GM23248 (cell line): ENCODE measurements around the gene ANTKMT. TPM values are rescaled to one million over a fixed set of nuclear protein-coding genes. Genes with fewer than 3 reads are reported as not detected.

ENCODE experiments used
- DNase-seq: peaks from one replicate; pipeline ENCODE4 v3.0.0-alpha.2; 2015
- H2AFZ ChIP-seq: fragments of 200-600 bp; sonication (generic); 2 replicates; pipeline ENCODE4 v1.6.1; 2016; ENCODE audit warnings: antibody characterized with exemption
- H3F3A ChIP-seq: fragments of 200-600 bp; sonication (generic); 2 replicates; pipeline ENCODE4 v1.6.1; 2016; ENCODE audit warnings: mild to moderate bottlenecking, antibody characterized with exemption, mixed run types; ENCODE audit not compliant: insufficient read depth
- H3K27ac ChIP-seq: fragments of 200-600 bp; sonication (generic); 2 replicates; pipeline ENCODE4 v1.5.1; 2016; ENCODE audit warnings: mild to moderate bottlenecking
- H3K27me3 ChIP-seq: fragments of 200-600 bp; sonication (generic); replicated peaks from 2 replicates; pipeline ENCODE4 v1.6.1; 2016; ENCODE audit warnings: mild to moderate bottlenecking; ENCODE audit not compliant: insufficient read depth
- H3K36me3 ChIP-seq: fragments of 200-600 bp; sonication (generic); 2 replicates; pipeline ENCODE4 v1.6.1; 2016; ENCODE audit warnings: low read depth, mild to moderate bottlenecking
- H3K4me1 ChIP-seq: fragments of 200-600 bp; sonication (generic); 2 replicates; pipeline ENCODE4 v1.6.1; 2016; ENCODE audit warnings: mild to moderate bottlenecking; ENCODE audit not compliant: insufficient read depth
- H3K4me2 ChIP-seq: fragments of 200-600 bp; sonication (generic); one replicate; pipeline ENCODE4 v1.6.1; 2016; ENCODE audit warnings: mild to moderate bottlenecking; ENCODE audit not compliant: unreplicated experiment
- H3K4me3 ChIP-seq: fragments of 200-600 bp; sonication (generic); 2 replicates; pipeline ENCODE4 v1.5.1; 2016; ENCODE audit warnings: mild to moderate bottlenecking
- H3K79me2 ChIP-seq: fragments of 200-600 bp; sonication (generic); 2 replicates; pipeline ENCODE4 v1.6.1; 2016; ENCODE audit warnings: mild to moderate bottlenecking; ENCODE audit not compliant: insufficient read depth
- H3K9ac ChIP-seq: fragments of 200-600 bp; sonication (generic); 2 replicates; pipeline ENCODE4 v1.6.1; 2016; ENCODE audit warnings: mild to moderate bottlenecking
- H3K9me2 ChIP-seq: fragments of 200-600 bp; sonication (generic); 2 replicates; pipeline ENCODE4 v1.6.1; 2016; ENCODE audit warnings: mixed run types, mild to moderate bottlenecking, moderate library complexity; ENCODE audit not compliant: insufficient read depth
- H3K9me3 ChIP-seq: fragments of 200-600 bp; sonication (generic); one replicate; pipeline ENCODE4 v1.6.1; 2017; ENCODE audit warnings: low read depth
- H4K20me1 ChIP-seq: fragments of 200-600 bp; sonication (generic); 2 replicates; pipeline ENCODE4 v1.6.0; 2016; ENCODE audit not compliant: insufficient read depth
- EZH2 ChIP-seq: fragments of 200-600 bp; sonication (generic); IDR thresholded peaks from 2 replicates; pipeline ENCODE4 v1.6.1; 2018; ENCODE audit warnings: antibody characterized with exemption, mild to moderate bottlenecking; ENCODE audit not compliant: insufficient read depth, poor library complexity, severe bottlenecking
- EZH2phosphoT487 ChIP-seq: fragments of 200-600 bp; sonication (generic); IDR thresholded peaks from 2 replicates; pipeline ENCODE4 v1.6.1; 2018; ENCODE audit warnings: antibody characterized with exemption, moderate library complexity, mild to moderate bottlenecking, low read depth; ENCODE audit not compliant: insufficient read depth
- WGBS, 2 experiments: methylation state at CpG; one replicate each; pipeline ENCODE4 v1.1.6; 2015 to 2017; ENCODE audit warnings: low lambda C conversion rate in 2 of 2, low coverage in 1 of 2; ENCODE audit errors: missing lambda C conversion rate in 2 of 2; 5-methylcytosine and 5-hydroxymethylcytosine counted together
- in situ Hi-C: fragments of 300-500 bp; cut with MboI; formaldehyde crosslinking; loops from 2 replicates; pipeline ENCODE4 v1.15.0; 2020
- polyA plus RNA-seq: library from polyadenylated mRNA; unstranded; fragments of >200 nt; fragmentation: Nextera tagmentation; extraction: Ambion mirVana; gene quantifications from 2 replicates; pipeline ENCODE4 v1.2.1, GENCODE V29; 2016
- total RNA-seq: library from RNA; depleted of rRNA; stranded (reverse); fragments of >200 nt; shearing (Covaris generic); gene quantifications from 2 replicates; pipeline ENCODE4 v1.2.3, GENCODE V29; 2014

Gene ANTKMT
- total and polyA plus RNA-seq, 2 experiments from 2014 or later, result 33.5 to 34.8 TPM

- H3K9ac ChIP-seq, result peak overlapping the region; percentile 73
- TF ChIP-seq EZH2, result no peak
- TF ChIP-seq EZH2phosphoT487, result no peak
- peak; percentile 63 for DNase-seq
- H3K79me2 ChIP-seq, result no peaks in the 10 kb centered on the region; the same call in 1 of the 2 replicates
- no peaks in the 10 kb centered on the region for H3K9me2 ChIP-seq
- no peaks in the 10 kb centered on the region for H4K20me1 ChIP-seq
- H3K36me3 ChIP-seq, result no peaks in the 10 kb centered on the region
- H3K27ac ChIP-seq, result no peak overlapping the region
- H3K4me1 ChIP-seq, result peaks cover 9% of the 10 kb centered on the region; the same call in 1 of the 2 replicates
- H3K4me2 ChIP-seq, result peak overlapping the region; percentile 63
- peak overlapping the region; percentile 62 for H2AFZ ChIP-seq
- peaks cover 10% of the 10 kb centered on the region for H3F3A ChIP-seq
- 6 to 7% methylated on average over 36 to 58 of the region's 74 CpGs for WGBS, 2 experiments
- H3K4me3 ChIP-seq, result peak overlapping the region; percentile 76
- in situ Hi-C loops, result no loop called here
- no peaks in the 10 kb centered on the region for H3K9me3 ChIP-seq
- H3K27me3 ChIP-seq, result peaks cover 3% of the 10 kb centered on the region; the same call in 1 of the 2 replicates
Observed at GRCh38 chr16:715477-716199, 5.3 kb upstream of the ANTKMT start.

GRCh38 chr16:716200-716568 is 4.8 kb upstream of the ANTKMT start:
- no peak for TF ChIP-seq EZH2
- no peak for TF ChIP-seq EZH2phosphoT487

GRCh38 chr16:716768-717325 is 4.1 kb upstream of the ANTKMT start:
- H3K36me3 ChIP-seq, result no peaks in the 10 kb centered on the region
- no peak overlapping the region for H3K27ac ChIP-seq
- no peak for DNase-seq
- H3K4me3 ChIP-seq, result no peak overlapping the region
- 87 to 89% methylated on average over 25 to 29 of the region's 29 CpGs for WGBS, 2 experiments
- no peaks in the 10 kb centered on the region for H3K9me3 ChIP-seq
- H2AFZ ChIP-seq, result no peak overlapping the region
- H3F3A ChIP-seq, result peaks cover 10% of the 10 kb centered on the region
- H3K9me2 ChIP-seq, result no peaks in the 10 kb centered on the region
- TF ChIP-seq EZH2phosphoT487, result no peak
- in situ Hi-C loops, result no loop called here
- H3K9ac ChIP-seq, result no peak overlapping the region
- no peak overlapping the region for H3K4me2 ChIP-seq
- no peaks in the 10 kb centered on the region; the same call in 1 of the 2 replicates for H3K79me2 ChIP-seq
- H3K4me1 ChIP-seq, result peaks cover 9% of the 10 kb centered on the region; the same call in 1 of the 2 replicates
- no peaks in the 10 kb centered on the region for H4K20me1 ChIP-seq
- H3K27me3 ChIP-seq, result no peaks in the 10 kb centered on the region

More at GRCh38 chr16:716200-716568, 4.8 kb upstream of the ANTKMT start:
- DNase-seq, result peak; percentile 63
- Histone ChIP-seq H3K27ac (no peak overlapping the region), H2AFZ (no peak overlapping the region), H3K27me3 (no peaks in the 10 kb centered on the region), H3K9me3 (no peaks in the 10 kb centered on the region), H3K9ac (peak overlapping the region; percentile 73), H3K4me3 (peak overlapping the region; percentile 76), H3K4me2 (peak overlapping the region; percentile 63), H3K36me3 (no peaks in the 10 kb centered on the region), H4K20me1 (no peaks in the 10 kb centered on the region), H3K79me2 (no peaks in the 10 kb centered on the region; the same call in 1 of the 2 replicates), H3F3A (peaks cover 10% of the 10 kb centered on the region), H3K9me2 (no peaks in the 10 kb centered on the region), H3K4me1 (peaks cover 9% of the 10 kb centered on the region; the same call in 1 of the 2 replicates)
- WGBS, 2 experiments, result 21 to 28% methylated on average over 10 to 12 of the region's 12 CpGs
- in situ Hi-C loops, result no loop called here

GRCh38 chr16:717450-718245 is 3.3 kb upstream of the ANTKMT start:
- no peak overlapping the region for H2AFZ ChIP-seq
- in situ Hi-C loops, result no loop called here
- DNase-seq, result no peak
- H3K36me3 ChIP-seq, result no peaks in the 10 kb centered on the region
- H3K9me3 ChIP-seq, result no peaks in the 10 kb centered on the region
- H3K4me2 ChIP-seq, result no peak overlapping the region
- H4K20me1 ChIP-seq, result no peaks in the 10 kb centered on the region
- peaks cover 5% of the 10 kb centered on the region; the same call in 1 of the 2 replicates for H3K4me1 ChIP-seq
- H3K9ac ChIP-seq, result no peak overlapping the region
- no peak overlapping the region for H3K4me3 ChIP-seq
- peaks cover 5% of the 10 kb centered on the region for H3F3A ChIP-seq
- no peaks in the 10 kb centered on the region for H3K9me2 ChIP-seq
- no peak overlapping the region for H3K27ac ChIP-seq
- WGBS, 2 experiments, result 74 to 83% methylated on average over 18 to 31 of the region's 32 CpGs
- H3K79me2 ChIP-seq, result no peaks in the 10 kb centered on the region; the same call in 1 of the 2 replicates
- H3K27me3 ChIP-seq, result no peaks in the 10 kb centered on the region
- TF ChIP-seq EZH2phosphoT487 (no peak), EZH2 (no peak)
